Endothelial cell of umbilical vein (primary cell): ENCODE data around the gene NEIL3. TPM values are rescaled to one million over a fixed set of nuclear protein-coding genes. Genes with fewer than 3 reads are reported as not detected.

Source experiments
- polyA plus RNA-seq, 4 experiments: library from polyadenylated mRNA; depleted of rRNA in 3 of 4; stranded (reverse) in 3 of 4; unstranded in 1 of 4; fragments of >200 nt; gene quantifications; 2 replicates each; pipeline versions ENCODE4 v1.2.1 to v1.2.3, GENCODE V29; 2011 to 2012; ENCODE audit warnings: missing spikeins in 1 of 4
- total RNA-seq: library from RNA; stranded (reverse); gene quantifications from 2 replicates; pipeline ENCODE4 v1.2.3, GENCODE V29; 2021

The NEIL3 gene
- total and polyA plus RNA-seq, 2 donors (not counting 3 experiments of a cell fraction or from before 2014, with no cell fraction given): 3.7 to 6.9 TPM

Other genes starting within 250 kb of the NEIL3 start
- gene AGA, start 132.6 kb downstream of the NEIL3 start, total RNA-seq: 16.7 and 16.9 TPM in 2 replicates
- gene AGA, start 132.6 kb downstream of the NEIL3 start, polyA plus RNA-seq: 12.0 and 14.1 TPM in 2 replicates